T-helper 1 cell (primary cell): ENCODE results near the gene MARCHF10.

Experiments used
- DNase-seq, 5 donors: peaks; one replicate each; pipeline ENCODE4 v3.0.0-alpha.2; 2012 to 2020

Gene MARCHF10

GRCh38 chr17:62749926-62750325, 58.2 kb downstream of the MARCHF10 start:
- no peak for DNase-seq

DNA sequence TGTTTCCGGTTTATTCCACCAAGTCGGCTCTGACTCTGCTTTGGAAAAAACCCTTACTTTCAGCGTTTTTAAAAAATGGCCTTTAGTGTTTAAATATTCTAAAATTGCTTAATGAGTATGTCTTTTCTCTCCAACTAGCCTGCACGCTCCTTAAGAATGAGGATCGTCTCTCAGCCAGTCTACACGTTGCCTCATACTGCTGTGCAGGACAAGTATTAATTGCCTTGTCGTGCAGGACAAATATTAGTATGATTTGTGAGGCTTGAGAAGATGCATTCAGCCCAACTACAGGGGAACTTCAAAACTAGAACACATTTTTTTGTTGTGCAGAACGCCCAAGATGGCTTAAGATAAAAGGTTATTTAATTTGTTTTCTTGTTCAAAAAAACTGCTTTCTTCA, 61.2 kb downstream of the MARCHF10 start:
- no peak for DNase-seq

- no peak for DNase-seq
Measured at GRCh38 chr17:62745806-62746205, 62.3 kb downstream of the MARCHF10 start.

DNA sequence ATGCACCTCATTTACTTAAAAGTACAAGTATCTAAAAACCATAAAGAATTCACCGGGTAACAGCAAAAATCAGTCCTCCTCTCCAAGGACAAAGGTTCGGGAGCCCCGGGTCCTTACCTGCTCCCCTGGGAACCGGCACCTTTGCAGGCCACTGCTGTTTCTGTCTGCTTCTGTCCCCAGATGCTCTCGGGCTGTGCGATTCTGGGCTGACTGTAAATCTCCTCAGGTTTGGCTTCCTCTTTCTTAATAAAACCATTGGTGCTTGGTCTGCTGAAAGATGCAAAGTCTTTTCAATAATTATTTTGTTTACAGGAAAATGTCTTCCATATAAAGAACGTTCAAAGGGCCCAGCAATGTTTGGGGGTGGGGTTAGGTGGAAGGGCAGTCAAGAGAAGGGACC, 63.9 kb downstream of the MARCHF10 start:
- no peak for DNase-seq

DNA sequence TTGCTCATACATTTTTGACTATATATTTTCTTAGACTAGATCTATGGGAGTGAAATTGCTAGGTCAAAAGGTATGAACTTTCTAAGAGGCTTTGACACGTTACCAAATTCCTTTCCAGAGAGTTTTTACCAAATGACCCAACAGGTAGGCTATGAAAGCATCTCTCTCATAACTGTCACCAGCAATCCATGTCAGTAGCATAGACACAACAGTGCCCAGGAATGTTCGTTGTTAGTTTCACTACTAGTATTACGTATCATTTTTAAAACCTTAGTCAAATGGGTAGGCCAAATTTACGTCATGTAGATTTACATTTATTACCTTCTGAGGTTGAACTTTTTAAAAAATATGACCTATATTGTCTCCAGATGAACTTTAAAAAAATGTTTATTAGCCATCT, 66.8 kb downstream of the MARCHF10 start:
- DNase-seq, result peak in 1 of 5 donors; percentile 43

DNA sequence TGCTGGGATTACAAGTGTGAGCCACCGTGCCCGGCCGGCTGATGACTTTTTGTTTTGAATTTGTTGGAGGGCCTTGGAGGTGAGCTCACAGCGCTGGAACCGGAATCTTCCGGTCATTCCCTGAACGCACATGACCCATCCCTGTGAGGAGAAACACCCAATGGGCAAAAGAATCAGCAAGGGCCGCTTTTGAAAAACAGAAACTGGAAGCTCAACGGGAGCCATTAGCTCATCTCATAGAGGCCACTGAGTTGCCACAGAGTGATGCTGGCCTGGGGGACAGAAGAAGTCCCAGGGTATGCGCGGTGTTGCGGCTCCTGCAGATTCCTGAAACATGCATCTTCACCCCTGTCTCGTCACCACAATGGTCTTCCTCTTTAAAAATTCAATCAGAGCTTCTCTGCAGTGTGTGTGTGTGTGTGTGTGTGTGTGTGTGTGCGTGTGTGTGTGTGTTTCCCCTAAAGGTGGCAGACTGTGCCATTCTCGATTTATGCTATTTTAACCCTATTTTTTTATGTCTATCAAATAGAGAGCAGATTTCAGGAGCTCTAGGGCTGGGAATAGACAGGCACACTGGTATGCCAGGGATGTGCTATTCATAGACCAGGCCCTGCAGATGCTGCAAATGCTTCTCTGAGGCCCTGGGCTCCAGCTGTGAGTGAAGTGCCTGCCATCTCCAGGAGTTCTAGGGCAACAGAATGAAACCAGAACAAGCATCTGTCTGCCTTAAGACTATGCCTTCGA, 68.3 kb downstream of the MARCHF10 start:
- no peak for DNase-seq

DNA sequence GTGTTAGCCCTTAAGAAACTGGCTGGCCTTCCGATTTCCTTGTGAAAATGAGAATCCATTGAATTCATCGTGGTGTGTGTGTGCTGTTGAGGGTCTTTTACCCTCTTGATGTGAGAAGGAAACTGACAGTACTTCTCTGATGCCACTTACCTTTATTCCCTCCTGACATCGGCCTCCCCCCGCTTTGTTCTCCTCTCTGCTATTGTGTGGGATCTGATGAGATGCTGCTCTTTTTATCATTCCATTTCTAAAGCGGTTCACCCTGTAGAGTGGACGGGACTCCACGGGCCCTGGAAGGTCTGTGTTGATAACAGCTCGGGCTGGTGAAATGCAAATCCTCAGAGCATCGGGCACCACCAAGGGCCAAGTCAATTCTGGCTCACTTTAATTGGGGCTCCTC, 69.8 kb downstream of the MARCHF10 start:
- DNase-seq, result no peak

GRCh38 chr17:62737513-62737912, 70.6 kb downstream of the MARCHF10 start:
- no peak for DNase-seq

- DNase-seq, result no peak
Measured at GRCh38 chr17:62735044-62735651, 73.0 kb downstream of the MARCHF10 start.

DNA sequence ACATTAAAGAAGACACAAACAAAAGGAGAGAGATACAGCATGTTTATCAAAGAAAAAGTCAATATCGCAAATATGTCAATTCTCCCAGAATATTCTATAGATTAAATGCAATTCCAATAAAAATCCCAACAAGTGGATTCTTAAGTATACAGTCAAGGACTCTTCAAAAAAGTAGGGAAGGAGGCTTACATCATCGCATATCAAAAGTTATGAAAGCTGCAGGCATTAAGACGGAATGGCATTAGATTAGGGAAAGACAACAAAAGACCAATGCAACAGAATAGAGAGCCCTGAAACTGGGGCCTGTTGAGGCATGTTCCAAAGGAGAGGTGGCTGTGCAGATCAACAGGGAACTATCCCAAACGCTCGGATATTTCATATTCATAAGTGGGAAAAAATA, 76.0 kb downstream of the MARCHF10 start:
- no peak for DNase-seq

- DNase-seq, result no peak
Measured at GRCh38 chr17:62727916-62728672, 80.0 kb downstream of the MARCHF10 start.

- DNase-seq, result no peak
Measured at GRCh38 chr17:62725791-62726249, 82.3 kb downstream of the MARCHF10 start.

DNA sequence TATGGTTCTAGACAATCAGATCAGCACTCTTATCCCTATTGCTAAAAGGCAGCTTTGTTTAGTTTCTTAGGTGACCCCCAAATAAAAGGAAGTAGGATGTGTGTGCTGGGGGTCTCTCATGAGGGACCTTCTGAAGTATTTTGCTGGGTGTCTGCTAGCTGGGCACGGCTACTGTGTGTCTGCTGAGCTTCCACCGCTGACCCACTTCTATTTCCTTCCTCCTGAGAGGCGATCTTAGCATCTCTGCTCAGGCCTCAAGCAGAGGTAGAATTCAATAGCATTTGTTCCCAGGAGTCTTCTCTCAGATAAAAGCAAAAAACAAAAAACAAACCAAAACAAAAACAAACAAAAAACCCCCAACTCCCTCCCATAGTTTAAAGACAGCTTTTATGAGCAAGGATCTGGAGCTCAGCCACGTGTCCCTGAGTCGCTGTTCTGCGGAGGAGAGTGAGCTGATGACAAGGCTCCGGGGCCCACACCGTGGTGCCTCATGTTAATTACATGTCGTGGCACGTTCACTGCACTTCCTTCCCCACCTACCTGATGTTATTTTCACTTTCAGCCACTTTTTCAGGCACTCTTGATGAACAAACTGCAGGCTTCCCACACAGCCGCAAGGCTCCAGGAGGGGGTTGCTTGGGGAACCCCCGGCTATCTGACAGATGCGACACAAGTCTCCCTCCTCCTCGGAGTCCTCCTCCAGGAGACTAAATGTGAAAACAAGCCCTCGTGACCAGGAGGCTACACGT, 83.5 kb downstream of the MARCHF10 start:
- peak; percentile 26 to 76 (median 44) for DNase-seq

DNA sequence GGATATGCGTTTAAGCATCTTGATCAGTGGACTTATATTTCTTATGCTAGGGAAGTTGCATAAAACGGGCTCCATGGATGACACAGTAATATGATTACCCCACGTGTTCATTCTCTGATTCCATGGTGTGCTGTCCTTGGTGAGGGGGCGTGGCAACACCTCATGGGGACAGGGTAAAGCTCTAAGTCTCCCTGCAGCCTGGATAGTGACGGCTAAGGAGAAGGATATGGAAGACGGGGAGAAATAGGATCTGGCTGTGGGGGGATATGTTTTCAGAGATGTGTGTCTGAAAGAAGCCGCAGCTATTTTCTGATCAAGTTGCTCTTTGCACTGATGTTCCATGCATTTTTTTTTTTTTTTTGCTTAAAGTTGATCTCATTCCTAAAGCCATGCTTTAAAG, 84.3 kb downstream of the MARCHF10 start:
- DNase-seq, result no peak

DNA sequence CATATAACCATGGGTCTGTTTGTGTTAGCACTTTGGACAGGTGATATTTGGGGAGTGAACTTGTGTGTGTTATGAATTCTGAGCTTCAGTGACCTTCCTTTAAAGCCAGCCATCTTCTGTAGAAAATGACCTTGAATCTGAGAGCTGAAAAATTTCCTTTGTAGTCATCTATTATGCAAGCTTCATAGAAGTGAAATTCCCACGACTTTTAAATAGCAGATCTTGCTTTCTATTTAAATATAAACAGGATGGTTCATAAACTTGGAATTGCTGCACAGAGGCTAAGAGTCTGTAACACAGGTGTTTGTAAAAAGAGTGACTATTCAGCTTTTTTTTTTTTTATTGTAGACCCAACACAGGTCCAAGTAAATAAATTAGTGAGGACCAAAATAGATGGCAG, 85.5 kb downstream of the MARCHF10 start:
- DNase-seq, result no peak

DNA sequence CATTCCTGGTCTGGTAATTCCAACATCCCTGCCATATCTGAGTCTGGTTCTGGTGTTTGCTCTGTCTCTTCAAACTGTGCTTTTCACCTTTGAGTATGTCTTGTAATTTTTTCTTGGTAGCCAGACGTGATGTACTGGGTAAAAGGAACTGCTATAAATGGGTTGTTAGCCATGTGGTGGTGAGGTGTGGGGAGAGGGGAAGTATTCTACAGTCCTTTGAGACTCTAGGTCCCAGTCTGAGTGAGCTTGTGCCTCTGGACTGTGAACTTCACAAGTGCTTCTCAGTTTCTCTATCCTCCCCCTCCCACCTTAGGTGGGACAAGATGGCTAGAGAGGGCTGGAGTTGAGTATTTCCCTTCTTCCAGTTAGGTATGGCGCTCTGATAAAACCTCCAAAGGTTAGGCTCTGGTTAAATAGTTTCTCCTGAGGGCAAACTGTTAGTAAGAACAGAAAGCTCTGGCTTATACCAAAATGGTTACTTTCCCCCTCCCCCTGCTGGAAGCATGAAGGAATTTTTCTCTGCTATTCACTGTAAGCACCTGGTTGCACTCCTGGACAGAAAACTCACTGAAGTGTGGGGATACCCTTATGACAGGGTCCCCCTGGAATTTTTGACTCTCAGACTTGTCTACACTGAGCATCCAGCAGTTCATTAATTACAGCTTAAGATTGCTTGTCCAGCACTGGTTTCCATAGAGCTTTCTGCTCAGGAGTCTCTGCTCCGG, 87.8 kb downstream of the MARCHF10 start:
- DNase-seq, result no peak

GRCh38 chr17:62719586-62719985, 88.5 kb downstream of the MARCHF10 start:
- no peak for DNase-seq

- DNase-seq, result no peak
Measured at GRCh38 chr17:62718429-62718828, 89.7 kb downstream of the MARCHF10 start.

DNA sequence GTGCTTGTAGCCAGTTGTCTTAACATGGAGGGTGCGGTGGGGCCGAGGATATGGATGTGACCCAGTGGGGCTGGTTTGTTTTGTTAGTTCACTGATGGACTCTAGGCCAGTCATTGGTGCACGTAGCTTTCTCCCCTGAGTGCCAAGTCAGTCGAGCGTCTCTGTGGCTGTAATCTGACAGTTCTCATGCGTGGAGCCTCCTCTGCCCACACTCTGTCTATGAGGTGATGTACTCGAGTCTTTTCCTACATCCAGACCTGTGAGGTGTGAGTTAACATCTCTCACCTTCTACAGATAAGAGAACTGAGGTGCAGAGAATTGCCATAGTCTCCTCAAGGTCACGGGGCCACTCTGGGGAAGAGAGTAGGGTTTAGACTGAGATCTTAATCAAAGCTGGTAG, 90.2 kb downstream of the MARCHF10 start:
- no peak for DNase-seq

DNA sequence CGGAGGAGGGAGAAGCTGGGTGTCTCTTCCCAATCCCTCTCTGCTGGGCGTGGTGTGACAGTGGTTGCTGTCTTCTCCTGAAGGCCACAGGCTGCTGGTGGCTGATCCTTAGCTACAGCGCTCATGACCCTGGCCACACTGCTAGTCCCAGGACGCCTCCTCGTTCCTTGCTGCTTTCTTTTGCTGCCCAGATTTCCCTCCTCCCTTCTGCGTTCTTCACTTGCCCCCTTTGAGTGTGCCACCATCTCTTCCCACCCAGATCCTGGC, 90.6 kb downstream of the MARCHF10 start:
- no peak for DNase-seq

DNA sequence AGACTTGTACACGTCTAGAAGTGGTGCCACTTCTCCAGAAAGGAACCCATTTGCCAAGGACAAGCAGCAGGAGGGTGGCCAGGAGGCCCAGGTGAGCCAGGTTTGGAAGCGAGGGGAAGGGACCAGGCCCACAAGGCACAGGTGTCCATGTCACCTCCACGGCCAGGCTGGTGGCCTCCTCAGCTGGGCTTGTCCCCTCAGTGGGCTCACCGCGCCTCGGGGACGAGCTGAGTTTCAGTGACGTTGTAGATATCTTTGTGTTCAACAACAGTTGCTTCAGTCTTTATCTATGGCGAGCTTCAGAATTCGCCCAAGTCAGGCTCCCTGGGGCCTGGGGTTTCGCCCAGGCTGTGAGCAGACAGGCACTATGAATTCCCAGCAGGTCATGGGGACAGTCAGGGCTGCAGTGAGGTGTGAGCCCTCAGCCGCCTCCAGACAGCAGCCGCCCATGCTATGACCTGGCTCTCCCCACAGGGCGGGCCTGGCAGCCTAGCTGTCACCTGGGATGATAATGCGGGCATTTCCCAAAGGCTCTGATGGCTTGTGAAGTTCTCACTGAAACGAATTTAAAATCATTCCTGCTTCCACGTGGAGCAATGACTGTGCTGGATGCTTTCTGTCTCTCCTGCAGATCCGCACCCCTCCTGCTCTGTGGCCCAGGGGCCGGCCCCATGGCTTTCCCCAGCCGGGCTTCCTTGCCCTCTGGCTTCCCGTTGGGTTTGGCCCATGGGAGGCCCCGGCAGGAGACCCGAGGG, 91.1 kb downstream of the MARCHF10 start:
- DNase-seq, result no peak

DNA sequence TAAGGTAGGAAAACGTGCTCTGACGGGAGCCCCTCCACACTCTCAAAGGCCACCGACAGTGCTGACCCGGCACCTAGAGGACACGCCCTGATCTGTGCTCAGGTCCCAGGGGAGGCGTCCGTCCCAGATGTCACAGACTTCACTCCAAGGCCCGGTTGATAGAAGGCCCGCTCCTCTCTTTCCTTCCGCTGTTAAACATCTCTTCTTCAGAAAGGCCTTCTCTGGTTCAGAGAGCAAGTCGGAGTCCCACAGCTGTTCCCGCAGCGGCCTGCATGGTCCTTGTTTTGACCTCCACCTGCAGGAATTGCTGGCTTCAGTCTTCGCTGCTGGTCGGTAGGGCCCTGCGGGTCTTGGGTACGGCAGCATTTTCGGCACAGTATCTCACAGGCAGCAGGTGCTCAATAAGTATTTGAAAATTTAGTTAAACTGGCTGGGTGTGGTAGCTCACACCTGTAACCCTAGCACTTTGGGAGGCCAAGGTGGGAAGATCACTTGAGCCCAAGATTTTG, 92.2 kb downstream of the MARCHF10 start:
- no peak for DNase-seq
